HCT116 (cell line): ENCODE measurements around the gene SPIRE1. TPM values are rescaled to one million over a fixed set of nuclear protein-coding genes. Genes with fewer than 3 reads are reported as not detected.
A peak's percentile ranks its signal among the peaks of the same experiment; 100 is the strongest.

Experiments
- ATAC-seq: fragments of 200-7000 bp; cut with Tn5 transposase; 2 replicates; pipeline ENCODE4 v1.9.1; 2020; ENCODE audit warnings: mild to moderate bottlenecking, moderate library complexity
- BruUV-seq: library from RNA; stranded (reverse); fragments of 400-500 nt; replicated peaks from 2 replicates; lab custom pipeline; 2021; lab: Mats Ljungman, UMichigan
- CTCF ChIA-PET: fragments of 300-600 bp; sonication (Branson Sonifier 250); formaldehyde crosslinking; loops from one replicate; lab custom pipeline; 2021; ENCODE audit warnings: antibody characterized with exemption; lab: Charles Lee
- POLR2A ChIA-PET: fragments of 300-600, 350-600 bp; sonication (Branson Sonifier 250); formaldehyde crosslinking; loops from one replicate; lab custom pipeline; 2021; ENCODE audit warnings: antibody characterized with exemption; lab: Charles Lee
- RAD21 ChIA-PET, 2 experiments: fragments of 300-600 bp; sonication (Branson Sonifier 250); formaldehyde crosslinking; loops; one replicate each; lab custom pipeline; 2023; ENCODE audit warnings: low total read pairs in 2 of 2; ENCODE audit not compliant: uncharacterized antibody in 2 of 2, unreplicated experiment in 2 of 2, low non-redundant PET in 1 of 2; lab: Charles Lee
- DNase-seq: peaks from one replicate; pipeline ENCODE4 v3.0.0-alpha.2; 2010; ENCODE audit warnings: low read depth, low spot score
- H2AFZ ChIP-seq: fragments of 200-600 bp; shearing (Covaris generic), sonication (generic); 2 replicates; pipeline ENCODE4 v1.6.1; 2017; ENCODE audit warnings: low read depth, mixed run types, mixed read lengths, antibody characterized with exemption, low read length; ENCODE audit not compliant: poor library complexity, severe bottlenecking
- H3K27ac ChIP-seq: 2 replicates; pipeline ENCODE4 v1.5.1; 2012; ENCODE audit warnings: low read depth, low read length
- H3K27me3 ChIP-seq: fragments of 200-600 bp; sonication (generic); 2 replicates; pipeline ENCODE4 v1.6.1; 2016; ENCODE audit warnings: mixed run types, low read length, mixed read lengths; ENCODE audit not compliant: insufficient read depth
- H3K36me3 ChIP-seq, 2 experiments: fragments of 200-500 bp in 1 of 2; fragments of 200-600 bp in 1 of 2; sonication (Bioruptor generic) in 1 of 2; sonication (generic) in 1 of 2; 2 replicates each; pipeline versions ENCODE4 v1.5.1 to v1.6.1; 2014 to 2016; ENCODE audit warnings: low read length in 2 of 2, inconsistent platforms in 1 of 2, mixed read lengths in 1 of 2, mixed run types in 1 of 2; ENCODE audit not compliant: insufficient read depth in 2 of 2, control insufficient read depth in 1 of 2
- H3K4me1 ChIP-seq, 2 experiments: fragments of 200-600 bp in 1 of 2; sonication (generic) in 1 of 2; 2 replicates each; pipeline versions ENCODE4 v1.5.1 to v1.6.1; 2012 to 2017; ENCODE audit warnings: low read length in 2 of 2, inconsistent platforms in 1 of 2, mild to moderate bottlenecking in 1 of 2, mixed read lengths in 1 of 2, mixed run types in 1 of 2, moderate library complexity in 1 of 2; ENCODE audit not compliant: insufficient read depth in 2 of 2, control insufficient read depth in 1 of 2
- H3K4me2 ChIP-seq: fragments of 200-600 bp; sonication (generic); 2 replicates; pipeline ENCODE4 v1.6.1; 2017; ENCODE audit warnings: mixed run types, low read length, mixed read lengths
- H3K4me3 ChIP-seq, 2 experiments: fragments of 200-600 bp in 1 of 2; sonication (generic) in 1 of 2; replicated peaks in 1 of 2; 2 replicates each; pipeline ENCODE4 v1.5.1; 2011 to 2016; ENCODE audit warnings: low read length in 2 of 2, control low read depth in 1 of 2, low read depth in 1 of 2, mild to moderate bottlenecking in 1 of 2, mixed read lengths in 1 of 2, mixed run types in 1 of 2
- H3K79me2 ChIP-seq: fragments of 200-600 bp; sonication (generic); 2 replicates; pipeline ENCODE4 v1.6.1; 2017; ENCODE audit warnings: mild to moderate bottlenecking, mixed run types, low read length, moderate library complexity, mixed read lengths; ENCODE audit not compliant: insufficient read depth
- H3K9ac ChIP-seq: fragments of 200-600 bp; sonication (generic); 2 replicates; pipeline ENCODE4 v1.6.1; 2016; ENCODE audit warnings: low read length, mixed read lengths
- H3K9me2 ChIP-seq: fragments of 200-600 bp; sonication (generic), shearing (Covaris generic); 2 replicates; pipeline ENCODE4 v1.6.1; 2017; ENCODE audit warnings: mixed run types, mild to moderate bottlenecking, moderate library complexity; ENCODE audit not compliant: insufficient read depth
- H3K9me3 ChIP-seq, 2 experiments: fragments of 200-500 bp in 1 of 2; fragments of 200-600 bp in 1 of 2; sonication (Bioruptor generic) in 1 of 2; sonication (generic) in 1 of 2; 2 replicates each; pipeline ENCODE4 v1.6.1; 2014 to 2017; ENCODE audit warnings: low read length in 2 of 2, mixed read lengths in 2 of 2, inconsistent platforms in 1 of 2, low read depth in 1 of 2, mild to moderate bottlenecking in 1 of 2, mixed run types in 1 of 2, moderate library complexity in 1 of 2; ENCODE audit not compliant: control insufficient read depth in 1 of 2, insufficient read depth in 1 of 2
- H4K20me1 ChIP-seq: fragments of 200-600 bp; sonication (generic), shearing (Covaris generic); 2 replicates; pipeline ENCODE4 v1.6.1; 2017; ENCODE audit warnings: mixed run types, mild to moderate bottlenecking, moderate library complexity; ENCODE audit not compliant: insufficient read depth
- CBX3 ChIP-seq: IDR thresholded peaks from 2 replicates; pipeline ENCODE4 v1.6.1; 2012; ENCODE audit warnings: low read depth
- CTCF ChIP-seq, 3 experiments: fragments of 200-600 bp in 1 of 3; sonication (generic) in 1 of 3; IDR thresholded peaks in 2 of 3; conservative IDR thresholded peaks in 1 of 3; 2 replicates each; pipeline ENCODE4 v1.5.1; 2012 to 2017; ENCODE audit warnings: low read depth in 2 of 3, low read length in 2 of 3, antibody characterized with exemption in 1 of 3, borderline replicate concordance in 1 of 3, control low read depth in 1 of 3, mild to moderate bottlenecking in 1 of 3, mixed read lengths in 1 of 3, mixed run types in 1 of 3, moderate library complexity in 1 of 3; ENCODE audit not compliant: insufficient read depth in 1 of 3
- EGR1 ChIP-seq: IDR thresholded peaks from 2 replicates; pipeline ENCODE4 v1.6.1; 2012; ENCODE audit warnings: low read depth
- EZH2phosphoT487 ChIP-seq: fragments of 200-600 bp; IDR thresholded peaks from 2 replicates; pipeline ENCODE4 v1.6.1; 2018; ENCODE audit warnings: antibody characterized with exemption, borderline replicate concordance
- POLR2A ChIP-seq: IDR thresholded peaks from 2 replicates; pipeline ENCODE4 v1.7.0; 2011; ENCODE audit warnings: borderline replicate concordance; ENCODE audit not compliant: insufficient read depth, insufficient read length; ENCODE audit errors: extremely low read depth
- POLR2AphosphoS5 ChIP-seq: IDR thresholded peaks from 2 replicates; pipeline ENCODE4 v1.6.1; 2011; ENCODE audit warnings: mild to moderate bottlenecking, low read depth, low read length, moderate library complexity
- intact Hi-C: fragments of 100-400 bp; cut with micrococcal nuclease; formaldehyde crosslinking; loops from 2 replicates; pipeline ENCODE4 v1.10.0; 2022
- total RNA-seq: library from RNA; stranded (reverse); gene quantifications from one replicate; pipeline ENCODE4 v1.2.1, GENCODE V29; 2021; ENCODE audit not compliant: unreplicated experiment
- TF ChIP-seq, protein P1 (sequence below): IDR thresholded peaks from 2 replicates; pipeline ENCODE4 v1.6.1; 2012

Gene SPIRE1
- total RNA-seq, 1 experiment from 2014 or later: 26.6 TPM

DNA sequence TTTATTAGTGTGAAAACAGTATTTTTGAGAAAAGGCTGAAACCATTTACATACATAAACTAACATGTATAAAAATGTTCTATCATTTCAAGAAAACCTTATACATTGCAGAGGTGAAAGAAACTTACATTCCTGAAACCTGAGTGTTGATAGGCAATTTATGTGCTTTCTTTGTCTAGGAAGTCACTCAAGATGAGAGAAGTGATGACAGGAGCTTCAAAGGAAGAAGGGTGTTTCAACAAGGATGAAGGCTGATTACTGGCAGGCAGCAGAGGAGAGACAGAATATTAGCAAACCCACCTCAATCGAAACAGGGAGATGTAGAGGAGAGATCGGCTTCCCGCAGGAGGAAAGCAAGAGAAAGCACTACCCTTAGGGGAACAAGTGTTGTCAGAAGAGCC, 125.2 kb downstream of the SPIRE1 start:
- no peak for TF ChIP-seq POLR2AphosphoS5
- TF ChIP-seq EZH2phosphoT487: no peak
- no peak for TF ChIP-seq CBX3
- Histone ChIP-seq H3K27ac (no peak overlapping the region), H3K79me2 (no peaks in the 10 kb centered on the region), H3K4me1 (no peaks in the 10 kb centered on the region), H3K4me3 (no peak overlapping the region), H3K9me3 (no peaks in the 10 kb centered on the region), H3K9me2 (no peaks in the 10 kb centered on the region), H3K4me2 (no peak overlapping the region), H2AFZ (no peak overlapping the region), H3K36me3 (no peaks in the 10 kb centered on the region), H4K20me1 (no peaks in the 10 kb centered on the region), H3K9ac (no peak overlapping the region), H3K27me3 (no peaks in the 10 kb centered on the region)
- intact Hi-C loops: no loop called here
- no peak for ATAC-seq
- ChIA-PET POLR2A (no interaction called here), RAD21 (no interaction called here), CTCF (no interaction called here)
- BruUV-seq: no TSS peak
- DNase-seq: no peak

DNA sequence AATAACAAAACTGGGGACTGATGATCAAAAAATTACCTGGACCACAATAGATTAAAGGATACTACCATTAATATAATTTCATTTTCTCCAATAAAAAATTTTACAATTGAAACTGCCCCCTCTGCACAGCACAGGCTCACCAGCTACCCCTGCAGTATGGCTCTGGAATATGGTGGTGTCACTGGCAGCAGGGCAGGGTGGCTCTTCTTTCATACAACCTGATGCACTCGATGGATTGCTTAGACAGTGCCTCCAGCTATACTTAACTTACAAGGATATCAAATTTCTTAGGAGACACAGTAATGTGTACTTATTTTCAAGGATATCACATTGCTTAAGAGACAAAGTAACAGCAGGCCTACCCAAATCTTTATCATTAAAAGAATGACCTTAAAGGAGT, 126.2 kb downstream of the SPIRE1 start:
- Histone ChIP-seq H3K4me1 (no peaks in the 10 kb centered on the region), H3K79me2 (no peaks in the 10 kb centered on the region), H3K4me3 (no peak overlapping the region), H3K4me2 (no peak overlapping the region), H4K20me1 (no peaks in the 10 kb centered on the region), H3K9me2 (no peaks in the 10 kb centered on the region), H3K27ac (no peak overlapping the region), H3K9ac (no peak overlapping the region), H3K36me3 (no peaks in the 10 kb centered on the region), H3K27me3 (no peaks in the 10 kb centered on the region), H2AFZ (no peak overlapping the region), H3K9me3 (no peaks in the 10 kb centered on the region)
- TF ChIP-seq POLR2A (no peak), EGR1 (no peak), CTCF (IDR thresholded peaks at IDR 0.05 in 2 of 3, conservative IDR thresholded peaks at IDR 0.05 in 1 of 3; ENCODE audit: borderline replicate concordance in 1 of 3, insufficient read depth in 1 of 3, low read depth in 2 of 3, low read length in 2 of 3) (0 out of 6 replicates have a peak, but pooled peaks of 1 of the 3 experiments have one; percentile 9), POLR2AphosphoS5 (no peak)
- TF ChIP-seq, protein P1, sequence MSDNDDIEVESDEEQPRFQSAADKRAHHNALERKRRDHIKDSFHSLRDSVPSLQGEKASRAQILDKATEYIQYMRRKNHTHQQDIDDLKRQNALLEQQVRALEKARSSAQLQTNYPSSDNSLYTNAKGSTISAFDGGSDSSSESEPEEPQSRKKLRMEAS: no peak
- POLR2A ChIA-PET: no interaction called here
- DNase-seq (no peak), ATAC-seq (no peak)
- CTCF ChIA-PET: interaction anchor here (1.2 kb wide), 1 partner anchor 8 kb away, joined by 3 read pairs; no protein-coding TSS in a partner anchor
- no TSS peak for BruUV-seq
- RAD21 ChIA-PET: no interaction called here
- intact Hi-C loops: no loop called here
